Stomach (tissue), 4 donors: ENCODE measurements around the gene PTHLH.

Experiments used
- CTCF ChIP-seq, 7 experiments: fragments of 450-650 bp in 4 of 7; fragments of 200-600 bp in 3 of 7; sonication (generic) in 3 of 7; IDR thresholded peaks; one replicate each; pipeline ENCODE4 v1.5.1; 2016 to 2019; ENCODE audit warnings: antibody characterized with exemption in 7 of 7, control low read depth in 2 of 7, mild to moderate bottlenecking in 1 of 7
- EP300 ChIP-seq: sonication (generic); formaldehyde crosslinking; IDR thresholded peaks from one replicate; pipeline ENCODE4 v1.6.1; 2017; ENCODE audit warnings: antibody characterized with exemption
- POLR2A ChIP-seq, 4 donors: fragments of 450-650 bp; IDR thresholded peaks; one replicate each; pipeline ENCODE4 v1.6.1; 2016; ENCODE audit warnings: antibody characterized with exemption in 4 of 4, control low read depth in 2 of 4, mild to moderate bottlenecking in 1 of 4, moderate library complexity in 1 of 4
- POLR2AphosphoS5 ChIP-seq, 3 donors: sonication (generic); formaldehyde crosslinking; IDR thresholded peaks; one replicate each; pipeline ENCODE4 v1.6.1; 2016; ENCODE audit warnings: antibody characterized with exemption in 3 of 3

GRCh38 chr12:27960821-27961220, 11.7 kb downstream of the PTHLH start:
- no peak for TF ChIP-seq CTCF (IDR thresholded peaks at IDR 0.05)
- TF ChIP-seq POLR2AphosphoS5 (IDR thresholded peaks at IDR 0.05): no peak
- TF ChIP-seq EP300: no peak
- no peak for TF ChIP-seq POLR2A (IDR thresholded peaks at IDR 0.05)
